Testis (tissue), 2 donors: ENCODE measurements around the gene NLN.

Experiments
- POLR2A ChIP-seq: fragments of 450-650 bp; IDR thresholded peaks from one replicate; pipeline ENCODE4 v1.6.1; 2017; ENCODE audit warnings: antibody characterized with exemption, mild to moderate bottlenecking, moderate library complexity
- TF ChIP-seq, protein P1 (sequence below), 3 experiments: fragments of 450-650 bp in 2 of 3; fragments of 200-600 bp in 1 of 3; sonication (generic) in 1 of 3; IDR thresholded peaks; one replicate each; pipeline ENCODE4 v1.5.1; 2016 to 2019; ENCODE audit warnings: antibody characterized with exemption in 3 of 3, mild to moderate bottlenecking in 2 of 3, moderate library complexity in 1 of 3

DNA sequence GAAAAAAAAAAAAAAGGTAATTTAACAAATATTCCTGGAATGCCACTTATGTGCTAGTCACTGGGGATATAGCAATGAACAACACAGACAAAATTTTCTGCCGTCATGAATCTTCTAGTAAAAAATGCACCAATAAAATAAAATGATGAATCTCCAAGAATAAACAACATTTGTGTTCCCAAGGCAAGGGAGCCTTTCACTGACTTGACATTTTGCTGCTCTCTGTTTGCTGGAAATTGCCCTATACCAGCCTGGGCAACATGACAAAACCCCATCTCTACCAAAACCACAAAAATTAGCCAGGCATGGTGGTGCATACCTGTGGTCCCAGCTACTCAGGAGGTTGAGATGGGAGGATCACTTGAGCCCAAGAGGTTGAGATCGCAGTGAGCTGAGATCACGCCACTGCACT is 139.8 kb downstream of the NLN start:
- TF ChIP-seq, protein P1, sequence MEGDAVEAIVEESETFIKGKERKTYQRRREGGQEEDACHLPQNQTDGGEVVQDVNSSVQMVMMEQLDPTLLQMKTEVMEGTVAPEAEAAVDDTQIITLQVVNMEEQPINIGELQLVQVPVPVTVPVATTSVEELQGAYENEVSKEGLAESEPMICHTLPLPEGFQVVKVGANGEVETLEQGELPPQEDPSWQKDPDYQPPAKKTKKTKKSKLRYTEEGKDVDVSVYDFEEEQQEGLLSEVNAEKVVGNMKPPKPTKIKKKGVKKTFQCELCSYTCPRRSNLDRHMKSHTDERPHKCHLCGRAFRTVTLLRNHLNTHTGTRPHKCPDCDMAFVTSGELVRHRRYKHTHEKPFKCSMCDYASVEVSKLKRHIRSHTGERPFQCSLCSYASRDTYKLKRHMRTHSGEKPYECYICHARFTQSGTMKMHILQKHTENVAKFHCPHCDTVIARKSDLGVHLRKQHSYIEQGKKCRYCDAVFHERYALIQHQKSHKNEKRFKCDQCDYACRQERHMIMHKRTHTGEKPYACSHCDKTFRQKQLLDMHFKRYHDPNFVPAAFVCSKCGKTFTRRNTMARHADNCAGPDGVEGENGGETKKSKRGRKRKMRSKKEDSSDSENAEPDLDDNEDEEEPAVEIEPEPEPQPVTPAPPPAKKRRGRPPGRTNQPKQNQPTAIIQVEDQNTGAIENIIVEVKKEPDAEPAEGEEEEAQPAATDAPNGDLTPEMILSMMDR (IDR thresholded peaks at IDR 0.05): no peak
- no peak for TF ChIP-seq POLR2A
